H9 (cell line): ENCODE measurements around the gene FOXR1. TPM values are rescaled to one million over a fixed set of nuclear protein-coding genes. Genes with fewer than 3 reads are reported as not detected.

Source experiments
- DNase-seq: peaks from one replicate; pipeline ENCODE4 v3.0.0-alpha.2; 2017
- H2AFZ ChIP-seq: one replicate; pipeline ENCODE4 v1.6.1; 2013; ENCODE audit warnings: mild to moderate bottlenecking, low read length, control low read depth, moderate library complexity
- H2AK5ac ChIP-seq: 2 replicates; pipeline ENCODE4 v1.6.1; 2013; ENCODE audit warnings: low read length, control low read depth, mixed read lengths; ENCODE audit not compliant: insufficient read length
- H2BK120ac ChIP-seq: one replicate; pipeline ENCODE4 v1.6.1; 2013; ENCODE audit warnings: low read depth, mild to moderate bottlenecking, low read length, control low read depth, inconsistent platforms; ENCODE audit not compliant: poor library complexity, severe bottlenecking
- H2BK12ac ChIP-seq: 2 replicates; pipeline ENCODE4 v1.6.1; 2013; ENCODE audit warnings: low read length, control low read depth, mixed read lengths, low read depth; ENCODE audit not compliant: insufficient read length
- H2BK15ac ChIP-seq: 2 replicates; pipeline ENCODE4 v1.6.1; 2013; ENCODE audit warnings: low read depth, low read length, control low read depth
- H2BK20ac ChIP-seq: one replicate; pipeline ENCODE4 v1.6.1; 2013; ENCODE audit warnings: low read depth, mild to moderate bottlenecking, low read length, control low read depth, inconsistent platforms; ENCODE audit not compliant: poor library complexity, severe bottlenecking
- H2BK5ac ChIP-seq: 2 replicates; pipeline ENCODE4 v1.6.1; 2013; ENCODE audit warnings: low read length, control low read depth, mixed read lengths; ENCODE audit not compliant: insufficient read length
- H3K14ac ChIP-seq: 2 replicates; pipeline ENCODE4 v1.6.1; 2013; ENCODE audit warnings: low read length, control low read depth; ENCODE audit not compliant: insufficient read depth
- H3K18ac ChIP-seq: 2 replicates; pipeline ENCODE4 v1.6.1; 2013; ENCODE audit warnings: low read depth, mild to moderate bottlenecking, mixed read lengths, low read length, control low read depth; ENCODE audit not compliant: insufficient read length
- H3K23ac ChIP-seq: 2 replicates; pipeline ENCODE4 v1.6.1; 2013; ENCODE audit warnings: low read length, control low read depth, mixed read lengths, low read depth; ENCODE audit not compliant: insufficient read length
- H3K23me2 ChIP-seq: 2 replicates; pipeline ENCODE4 v1.6.1; 2013; ENCODE audit warnings: low read depth, mild to moderate bottlenecking, mixed read lengths, low read length, control low read depth; ENCODE audit not compliant: insufficient read length, poor library complexity, severe bottlenecking
- H3K27ac ChIP-seq: 2 replicates; pipeline ENCODE4 v1.5.1; 2013; ENCODE audit warnings: low read length, control low read depth, mixed read lengths, low read depth; ENCODE audit not compliant: insufficient read length
- H3K27me3 ChIP-seq: 2 replicates; pipeline ENCODE4 v1.6.1; 2013; ENCODE audit warnings: low read length, control low read depth, inconsistent platforms; ENCODE audit not compliant: insufficient read depth
- H3K4ac ChIP-seq: 2 replicates; pipeline ENCODE4 v1.6.1; 2013; ENCODE audit warnings: low read depth, mild to moderate bottlenecking, control low read depth, inconsistent platforms, low read length, moderate library complexity
- H3K4me1 ChIP-seq: 2 replicates; pipeline ENCODE4 v1.6.1; 2013; ENCODE audit warnings: low read length, control low read depth, inconsistent platforms; ENCODE audit not compliant: insufficient read depth
- H3K4me2 ChIP-seq: 2 replicates; pipeline ENCODE4 v1.6.1; 2013; ENCODE audit warnings: low read length, control low read depth, mixed read lengths; ENCODE audit not compliant: insufficient read length, insufficient read depth
- H3K56ac ChIP-seq: 2 replicates; pipeline ENCODE4 v1.6.1; 2013; ENCODE audit warnings: low read depth, mild to moderate bottlenecking, mixed read lengths, low read length, control low read depth; ENCODE audit not compliant: insufficient read length
- H3K79me1 ChIP-seq: 2 replicates; pipeline ENCODE4 v1.6.1; 2013; ENCODE audit warnings: low read depth, mild to moderate bottlenecking, moderate library complexity, low read length, control low read depth, inconsistent platforms; ENCODE audit not compliant: insufficient read depth, poor library complexity, severe bottlenecking
- H3K79me2 ChIP-seq: 2 replicates; pipeline ENCODE4 v1.6.1; 2013; ENCODE audit warnings: low read length, control low read depth, inconsistent platforms; ENCODE audit not compliant: insufficient read depth
- H3K9ac ChIP-seq: 2 replicates; pipeline ENCODE4 v1.6.1; 2013; ENCODE audit warnings: low read length, control low read depth, mixed read lengths; ENCODE audit not compliant: insufficient read length; ENCODE audit errors: extremely low read depth
- H3K9me3 ChIP-seq: one replicate; pipeline ENCODE4 v1.6.1; 2013; ENCODE audit warnings: low read depth, low read length, inconsistent platforms; ENCODE audit not compliant: control insufficient read depth
- H3T11ph ChIP-seq: one replicate; pipeline ENCODE4 v1.6.1; 2013; ENCODE audit warnings: mild to moderate bottlenecking, low read length, control low read depth, inconsistent platforms
- H4K20me1 ChIP-seq: one replicate; pipeline ENCODE4 v1.6.1; 2013; ENCODE audit not compliant: control insufficient read depth, insufficient read length, insufficient read depth
- H4K5ac ChIP-seq: 2 replicates; pipeline ENCODE4 v1.6.1; 2013; ENCODE audit warnings: low read depth, mild to moderate bottlenecking, mixed read lengths, low read length, control low read depth; ENCODE audit not compliant: insufficient read length
- H4K8ac ChIP-seq: replicated peaks from 2 replicates; pipeline ENCODE4 v1.6.1; 2013; ENCODE audit warnings: low read length, control low read depth, mixed read lengths, low read depth; ENCODE audit not compliant: insufficient read length
- H4K91ac ChIP-seq: 2 replicates; pipeline ENCODE4 v1.6.1; 2013; ENCODE audit warnings: low read depth, mild to moderate bottlenecking, moderate library complexity, mixed read lengths, low read length, control low read depth; ENCODE audit not compliant: insufficient read length
- H3K27ac Mint-ChIP-seq, 3 experiments: 2 replicates in 2 of 3; 3 replicates in 1 of 3; pipeline ENCODE4 v1.8.0; 2020 to 2021; ENCODE audit warnings: mixed read lengths in 3 of 3, mild to moderate bottlenecking in 1 of 3, moderate library complexity in 1 of 3
- H3K27me3 Mint-ChIP-seq: 2 replicates; pipeline ENCODE4 v1.8.0; 2021; ENCODE audit warnings: low read depth, mild to moderate bottlenecking, moderate library complexity, mixed read lengths
- H3K36me3 Mint-ChIP-seq, 3 experiments: 2 replicates in 2 of 3; 3 replicates in 1 of 3; pipeline ENCODE4 v1.8.0; 2020 to 2021; ENCODE audit warnings: low read depth in 3 of 3, mixed read lengths in 3 of 3; ENCODE audit not compliant: insufficient read depth in 1 of 3
- H3K4me1 Mint-ChIP-seq, 2 experiments: 2 replicates each; pipeline ENCODE4 v1.8.0; 2020; ENCODE audit warnings: mixed read lengths in 2 of 2
- H3K4me3 Mint-ChIP-seq, 2 experiments: 2 replicates in 1 of 2; 3 replicates in 1 of 2; pipeline ENCODE4 v1.8.0; 2020 to 2021; ENCODE audit warnings: mild to moderate bottlenecking in 2 of 2, mixed read lengths in 2 of 2, moderate library complexity in 1 of 2
- H3K9me3 Mint-ChIP-seq, 2 experiments: 2 replicates in 1 of 2; 3 replicates in 1 of 2; pipeline ENCODE4 v1.8.0; 2020; ENCODE audit warnings: mild to moderate bottlenecking in 2 of 2, mixed read lengths in 2 of 2, moderate library complexity in 1 of 2
- CTCF ChIP-seq: fragments of 200-600 bp; sonication (generic); conservative IDR thresholded peaks from 3 replicates; pipeline ENCODE4 v1.8.0; 2021; ENCODE audit warnings: antibody characterized with exemption, mild to moderate bottlenecking
- WGBS: extraction: QIAGEN DNeasy Blood & Tissue Kit; methylation state at CpG from one replicate; pipeline ENCODE4 v1.1.7; 2013; ENCODE audit warnings: missing lambda C conversion rate, low lambda C conversion rate, mixed read lengths; ENCODE audit not compliant: insufficient read length; ENCODE audit errors: extremely low coverage; 5-methylcytosine and 5-hydroxymethylcytosine counted together
- total RNA-seq: library from RNA; stranded (reverse); gene quantifications from 2 replicates; pipeline ENCODE4 v1.2.1, GENCODE V29; 2021

The FOXR1 gene
- total RNA-seq, 1 experiment from 2014 or later: not detected

- Histone ChIP-seq H3K79me1 (no peaks in the 10 kb centered on the region), H2BK5ac (no peak overlapping the region), H3K56ac (no peak overlapping the region), H4K20me1 (no peaks in the 10 kb centered on the region), H3K27me3 (no peaks in the 10 kb centered on the region), H4K91ac (no peak overlapping the region), H3K23me2 (no peaks in the 10 kb centered on the region), H2BK120ac (no peak overlapping the region), H3K27ac (no peak overlapping the region), H3K9ac (no peak overlapping the region), H2AFZ (no peak overlapping the region), H4K5ac (no peak overlapping the region), H3K23ac (no peak overlapping the region), H3K4me2 (no peak overlapping the region), H3K4ac (no peak overlapping the region), H4K8ac (no peak overlapping the region), H3K14ac (no peak overlapping the region), H3K79me2 (no peaks in the 10 kb centered on the region), H3K4me1 (no peaks in the 10 kb centered on the region), H3K18ac (no peak overlapping the region), H2BK12ac (no peak overlapping the region), H2BK20ac (no peak overlapping the region), H2BK15ac (no peak overlapping the region), H2AK5ac (no peak overlapping the region), H3T11ph (no peak overlapping the region), H3K9me3 (no peaks in the 10 kb centered on the region)
- DNase-seq: no peak
- Mint-ChIP-seq H3K4me1 (peaks cover 12 to 17% of the 10 kb centered on the region in 2 experiments), H3K9me3 (no peaks in the 10 kb centered on the region), H3K4me3 (no peak overlapping the region), H3K36me3 (no peaks in the 10 kb centered on the region), H3K27me3 (peaks cover 31% of the 10 kb centered on the region), H3K27ac (no peak overlapping the region; a peak in 1 of 7 replicates)
- TF ChIP-seq CTCF: no peak
- WGBS: no CpG with 5 or more reads among the region's 11 CpGs
Measured at GRCh38 chr11:118957549-118957948, 14.0 kb upstream of the FOXR1 start.
